Erythroblast (primary cell): ENCODE measurements around the gene WDHD1.
"Not testable (repeated sequence)": the region's sequence is repeated elsewhere in the genome, so short reads cannot be mapped to it uniquely, and the experiment has no call there.

ENCODE experiments used
- GATA1 ChIP-seq: IDR thresholded peaks from 2 replicates; pipeline ENCODE4 v1.6.1; 2011; ENCODE audit warnings: low read depth, mild to moderate bottlenecking, control low read depth, low read length, moderate library complexity
- POLR2A ChIP-seq: IDR thresholded peaks from 2 replicates; pipeline ENCODE4 v1.6.1; 2011; ENCODE audit warnings: mild to moderate bottlenecking, low read length

DNA sequence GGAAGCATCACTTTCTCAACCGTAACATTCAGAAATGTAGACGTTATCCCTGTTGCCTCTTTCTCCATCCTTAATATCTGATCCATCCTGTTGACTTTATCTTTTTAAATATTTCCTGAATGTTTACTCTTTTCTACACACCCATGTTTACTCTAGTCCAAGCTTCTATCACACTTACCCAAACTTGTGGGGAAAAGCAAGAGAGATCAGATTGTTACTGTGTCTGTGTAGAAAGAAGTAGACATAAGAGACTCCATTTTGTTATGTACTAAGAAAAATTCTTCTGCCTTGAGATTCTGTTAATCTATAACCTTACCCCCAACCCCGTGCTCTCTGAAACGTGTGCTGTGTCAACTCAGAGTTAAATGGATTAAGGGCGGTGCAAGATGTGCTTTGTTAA is 2.5 kb downstream of the WDHD1 start:
- not testable (repeated sequence) for TF ChIP-seq POLR2A, GATA1
